Upper lobe of left lung (tissue), 6 donors: ENCODE measurements around the gene PARN. TPM values are rescaled to one million over a fixed set of nuclear protein-coding genes. Genes with fewer than 3 reads are reported as not detected.

ENCODE experiments used
- ATAC-seq, 2 donors: fragments of 200-7000 bp; cut with Tn5 transposase; one replicate each; pipeline ENCODE4 v1.9.1; 2022; ENCODE audit warnings: mild to moderate bottlenecking in 2 of 2, moderate library complexity in 2 of 2; ENCODE audit not compliant: low FRiP score in 2 of 2
- DNase-seq, 2 donors: peaks; one replicate each; pipeline ENCODE4 v3.0.0-alpha.2; 2019 to 2020
- H3K27ac ChIP-seq, 4 donors: fragments of 200-600 bp; sonication (generic); one replicate each; pipeline ENCODE4 v1.5.1; 2016 to 2019
- H3K27me3 ChIP-seq, 4 donors: fragments of 200-600 bp; sonication (generic); one replicate each; pipeline ENCODE4 v1.5.1; 2017 to 2019
- H3K36me3 ChIP-seq, 4 donors: fragments of 200-600 bp; sonication (generic); one replicate each; pipeline ENCODE4 v1.5.1; 2016 to 2019
- H3K4me1 ChIP-seq, 4 donors: fragments of 200-600 bp; sonication (generic); one replicate each; pipeline ENCODE4 v1.5.1; 2018 to 2019
- H3K4me3 ChIP-seq, 4 donors: fragments of 200-600 bp; sonication (generic); one replicate each; pipeline ENCODE4 v1.5.1; 2017 to 2019; ENCODE audit warnings: mild to moderate bottlenecking in 2 of 4, moderate library complexity in 1 of 4
- H3K9me3 ChIP-seq, 4 donors: fragments of 200-600 bp; sonication (generic); one replicate each; pipeline ENCODE4 v1.5.1; 2018 to 2019
- CTCF ChIP-seq, 6 experiments: fragments of 450-650 bp in 4 of 6; fragments of 200-600 bp in 2 of 6; sonication (generic) in 2 of 6; IDR thresholded peaks; one replicate each; pipeline ENCODE4 v1.5.1; 2016 to 2019; ENCODE audit warnings: antibody characterized with exemption in 6 of 6
- EP300 ChIP-seq, 4 donors: sonication (generic); formaldehyde crosslinking; IDR thresholded peaks; one replicate each; pipeline ENCODE4 v1.5.1; 2017; ENCODE audit warnings: antibody characterized with exemption in 4 of 4, control low read depth in 2 of 4
- POLR2A ChIP-seq, 4 donors: fragments of 450-650 bp; IDR thresholded peaks; one replicate each; pipeline ENCODE4 v1.5.1; 2016 to 2017; ENCODE audit warnings: antibody characterized with exemption in 4 of 4, mild to moderate bottlenecking in 2 of 4
- POLR2AphosphoS5 ChIP-seq, 2 donors: sonication (generic); formaldehyde crosslinking; IDR thresholded peaks; one replicate each; pipeline ENCODE4 v1.5.1; 2017; ENCODE audit warnings: antibody characterized with exemption in 2 of 2
- WGBS, 2 donors: methylation state at CpG; one replicate each; pipeline ENCODE4 v1.1.5; 2017 to 2018; 5-methylcytosine and 5-hydroxymethylcytosine counted together
- total RNA-seq, 6 donors: library from RNA; depleted of rRNA in 4 of 6; stranded (reverse); fragments of >200 nt in 4 of 6; gene quantifications; one replicate each; pipeline versions ENCODE4 v1.1.0 to v1.2.1, GENCODE V29; 2016 to 2021
- donor health status: DM: no; HTN: no; CAD: no; lungs with moderate emphysema.
- donor health status: DM: no; HTN: yes; CAD: no; lungs with severe emphysema.

Gene PARN
- total RNA-seq, 6 donors from 2014 or later, result 25.6 to 133 (median 37.3) TPM

DNA sequence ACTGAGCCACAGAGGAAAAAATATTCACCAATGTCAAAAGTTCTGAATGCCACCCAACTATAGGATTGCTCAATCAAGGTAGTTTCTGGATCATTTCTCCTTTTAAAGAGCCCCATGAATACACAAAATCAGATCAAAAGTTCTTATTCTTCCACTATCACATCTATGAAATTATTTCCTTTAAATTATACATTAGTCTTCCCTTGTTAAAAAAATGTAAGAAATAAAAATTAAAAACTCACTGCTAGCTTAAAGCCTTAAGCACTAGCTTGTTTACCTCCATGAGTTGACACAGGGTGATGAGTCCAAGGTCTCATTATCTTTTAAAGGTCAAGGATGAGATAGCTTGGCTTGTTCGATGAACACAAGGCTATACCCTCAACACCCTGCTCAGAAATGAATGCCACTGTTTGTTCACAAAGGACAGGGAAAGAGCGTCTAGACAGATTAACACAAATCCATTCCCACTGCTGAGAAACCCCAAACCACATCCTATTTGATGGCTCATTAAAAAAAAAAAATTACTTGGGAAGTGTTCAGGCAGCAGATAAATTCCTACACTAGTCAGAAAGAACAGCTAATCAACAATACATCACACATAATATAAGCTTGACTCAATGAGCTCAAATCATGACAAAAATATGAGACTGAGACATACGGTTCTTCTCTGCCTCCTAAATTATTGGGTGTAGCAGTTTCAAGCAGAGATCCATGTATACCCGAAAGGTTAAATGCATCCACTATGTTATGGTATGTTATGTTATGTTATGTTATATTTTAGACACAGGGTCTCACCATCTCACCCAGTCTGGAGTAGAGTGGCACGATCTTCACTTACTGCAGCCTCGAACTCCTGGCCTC is 118.9 kb downstream of the PARN start:
- no peaks in the 10 kb centered on the region for H3K36me3 ChIP-seq
- ATAC-seq (peak in 1 of 2 donors; percentile 32), DNase-seq (no peak)
- H3K9me3 ChIP-seq, result no peaks in the 10 kb centered on the region
- H3K27ac ChIP-seq, result no peak overlapping the region
- no peak overlapping the region for H3K4me3 ChIP-seq
- H3K4me1 ChIP-seq, result peaks cover 0 to 5% (median 0%) of the 10 kb centered on the region in 4 donors
- WGBS, 2 donors, result 83 to 85% methylated on average over 6 of the region's 6 CpGs
- H3K27me3 ChIP-seq, result no peaks in the 10 kb centered on the region
- TF ChIP-seq EP300 (IDR thresholded peaks at IDR 0.05) (no peak), CTCF (IDR thresholded peaks at IDR 0.05) (no peak), POLR2A (IDR thresholded peaks at IDR 0.05) (no peak), POLR2AphosphoS5 (IDR thresholded peaks at IDR 0.05) (no peak)

- no peak for ATAC-seq
- no peak for DNase-seq
- TF ChIP-seq CTCF (IDR thresholded peaks at IDR 0.05), result no peak
- TF ChIP-seq POLR2AphosphoS5 (IDR thresholded peaks at IDR 0.05), result no peak
- no peak for TF ChIP-seq EP300 (IDR thresholded peaks at IDR 0.05)
- TF ChIP-seq POLR2A (IDR thresholded peaks at IDR 0.05), result no peak
- Histone ChIP-seq H3K9me3 (no peaks in the 10 kb centered on the region), H3K36me3 (no peaks in the 10 kb centered on the region), H3K4me1 (peaks cover 0 to 5% (median 0%) of the 10 kb centered on the region in 4 donors), H3K4me3 (no peak overlapping the region), H3K27ac (no peak overlapping the region), H3K27me3 (no peaks in the 10 kb centered on the region)
- 90 to 97% methylated on average over 2 of the region's 2 CpGs for WGBS, 2 donors
These were observed 119.5 kb downstream of the PARN start for GRCh38 chr16:14510581-14510938.

DNA sequence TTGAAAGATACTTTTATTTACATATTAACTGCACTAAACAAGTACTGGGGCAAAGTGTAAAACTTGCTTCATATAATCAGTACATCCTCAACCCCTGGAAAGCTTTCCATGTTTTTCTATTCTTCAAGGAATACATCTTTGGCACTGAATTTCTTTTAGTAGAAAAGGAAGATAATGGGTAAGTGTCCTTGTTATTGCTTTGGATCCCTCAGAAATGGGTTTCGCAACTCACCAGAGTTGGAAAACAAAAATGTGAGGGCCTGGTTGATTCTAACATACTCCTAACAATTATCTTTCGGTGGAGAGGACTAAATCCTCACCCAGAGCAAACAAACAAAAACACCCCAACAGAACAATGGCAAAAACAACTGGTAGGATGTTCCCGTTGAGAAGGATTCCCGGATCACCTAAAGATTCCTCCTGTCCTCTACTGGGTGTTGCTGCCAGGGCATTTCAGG is 120.4 kb downstream of the PARN start:
- 83 to 86% methylated on average over 4 of the region's 4 CpGs for WGBS, 2 donors
- Histone ChIP-seq H3K27ac (no peak overlapping the region), H3K36me3 (no peaks in the 10 kb centered on the region), H3K4me3 (no peak overlapping the region), H3K9me3 (no peaks in the 10 kb centered on the region), H3K27me3 (no peaks in the 10 kb centered on the region), H3K4me1 (peaks cover 0 to 5% (median 0%) of the 10 kb centered on the region in 4 donors)
- DNase-seq (no peak), ATAC-seq (no peak)
- no peak for TF ChIP-seq POLR2AphosphoS5 (IDR thresholded peaks at IDR 0.05)
- no peak for TF ChIP-seq CTCF (IDR thresholded peaks at IDR 0.05)
- no peak for TF ChIP-seq POLR2A (IDR thresholded peaks at IDR 0.05)
- TF ChIP-seq EP300 (IDR thresholded peaks at IDR 0.05), result no peak

GRCh38 chr16:14509055-14509454 is 121.0 kb downstream of the PARN start:
- peaks cover 0 to 5% (median 0%) of the 10 kb centered on the region in 4 donors for H3K4me1 ChIP-seq
- TF ChIP-seq POLR2AphosphoS5 (IDR thresholded peaks at IDR 0.05) (no peak), POLR2A (IDR thresholded peaks at IDR 0.05) (no peak), CTCF (IDR thresholded peaks at IDR 0.05) (no peak), EP300 (IDR thresholded peaks at IDR 0.05) (no peak)
- no peak for ATAC-seq
- H3K27ac ChIP-seq, result no peak overlapping the region
- no peaks in the 10 kb centered on the region for H3K36me3 ChIP-seq
- H3K9me3 ChIP-seq, result no peaks in the 10 kb centered on the region
- no peak for DNase-seq
- H3K4me3 ChIP-seq, result no peak overlapping the region
- no peaks in the 10 kb centered on the region for H3K27me3 ChIP-seq
- 93% methylated on average over 4 of the region's 4 CpGs for WGBS, 2 donors
